Measurements from ENCODE around the gene CEP57L1. TPM values are rescaled to one million over a fixed set of nuclear protein-coding genes. Genes with fewer than 3 reads are reported as not detected.

CEP57L1 gene
- total RNA-seq, 1 experiment from 2014 or later = 20.7 TPM

GRCh38 chr6:109186012-109186411 is 90.7 kb downstream of the CEP57L1 start:
- H3K4me2 ChIP-seq (ENCODE audit: low read length) = no peak overlapping the region
- H3K27me3 ChIP-seq (ENCODE audit: insufficient read depth, low read length) = peaks cover 26% of the 10 kb centered on the region
- H3K4me1 ChIP-seq (ENCODE audit: control insufficient read depth in 1 of 2, insufficient read depth in 2 of 2, low read length in 2 of 2) = no peaks in the 10 kb centered on the region
- no peaks in the 10 kb centered on the region for H3K36me3 ChIP-seq (ENCODE audit: control insufficient read depth in 1 of 2, insufficient read depth in 2 of 2, low read length in 2 of 2)
- H3K27ac ChIP-seq (ENCODE audit: low read depth, low read length) = no peak overlapping the region
- no peak overlapping the region for H3K4me3 ChIP-seq (replicated peaks in 1 of 2; ENCODE audit: low read depth in 1 of 2, low read length in 2 of 2)
- ATAC-seq (no peak), DNase-seq (ENCODE audit: low read depth, low spot score) (no peak)
- intact Hi-C loops (cut with micrococcal nuclease) = loop anchor here (5.0 to 10.0 kb wide), 3 partner anchors 256 to 869 kb away; partner anchors contain the start of genes AK9, FIG4, PPIL6 and SMPD2
- no TSS peak for BruUV-seq (replicated peaks)
- H4K20me1 ChIP-seq (ENCODE audit: insufficient read depth) = no peaks in the 10 kb centered on the region
- no peak for TF ChIP-seq POLR2AphosphoS5 (IDR thresholded peaks at IDR 0.05; ENCODE audit: low read depth, low read length)
- TF ChIP-seq SIN3A (IDR thresholded peaks at IDR 0.05; ENCODE audit: low read depth) = no peak
- no peak for TF ChIP-seq CTCF (IDR thresholded peaks at IDR 0.05 in 2 of 3, conservative IDR thresholded peaks at IDR 0.05 in 1 of 3; ENCODE audit: borderline replicate concordance in 1 of 3, insufficient read depth in 1 of 3, low read depth in 2 of 3, low read length in 2 of 3)
- TF ChIP-seq SRF (IDR thresholded peaks at IDR 0.05; ENCODE audit: low read depth) = no peak
- no peak for TF ChIP-seq ZNF274 (IDR thresholded peaks at IDR 0.05; ENCODE audit: low read depth, low read length)
- no peak for TF ChIP-seq EZH2phosphoT487 (IDR thresholded peaks at IDR 0.05; ENCODE audit: borderline replicate concordance)
- no peak for TF ChIP-seq FOSL1 (IDR thresholded peaks at IDR 0.05; ENCODE audit: low read depth)
- no peak for TF ChIP-seq YY1 (IDR thresholded peaks at IDR 0.05; ENCODE audit: extremely low read depth, insufficient replicate concordance, low read depth, low read length)
- TF ChIP-seq ELF1 (IDR thresholded peaks at IDR 0.05; ENCODE audit: borderline replicate concordance, low read depth) = no peak
- no peak for TF ChIP-seq ATF3 (IDR thresholded peaks at IDR 0.05)
- no peak for TF ChIP-seq EZH2 (IDR thresholded peaks at IDR 0.05)
- CTCF ChIA-PET = interaction anchor here (3.9 kb wide), 1 partner anchor 198 kb away, joined by 56 read pairs; the partner anchor contains the start of gene CD164
- RAD21 ChIA-PET (ENCODE audit: low non-redundant PET in 1 of 2, low total read pairs in 2 of 2, uncharacterized antibody in 2 of 2, unreplicated experiment in 2 of 2) = no interaction called here
- POLR2A ChIA-PET = no interaction called here
- no peak overlapping the region for H2AFZ ChIP-seq (ENCODE audit: low read depth, low read length, poor library complexity, severe bottlenecking)
- no peaks in the 10 kb centered on the region for H3K79me2 ChIP-seq (ENCODE audit: insufficient read depth, low read length)
- H3K9me3 ChIP-seq (ENCODE audit: control insufficient read depth in 1 of 2, insufficient read depth in 1 of 2, low read depth in 1 of 2, low read length in 2 of 2) = no peaks in the 10 kb centered on the region
- H3K9me2 ChIP-seq (ENCODE audit: insufficient read depth) = no peaks in the 10 kb centered on the region
- no peak overlapping the region for H3K9ac ChIP-seq (ENCODE audit: low read length)

Measured in HCT116 (cell line).